Medulla oblongata (tissue), 1 donor: ENCODE measurements around the gene CCDC88C.
A peak's percentile ranks its signal among the peaks of the same experiment; 100 is the strongest.

Experiments
- DNase-seq: peaks from one replicate; pipeline ENCODE4 v3.0.0-alpha.2; 2015; ENCODE audit errors: extremely low spot score

Gene CCDC88C

DNA sequence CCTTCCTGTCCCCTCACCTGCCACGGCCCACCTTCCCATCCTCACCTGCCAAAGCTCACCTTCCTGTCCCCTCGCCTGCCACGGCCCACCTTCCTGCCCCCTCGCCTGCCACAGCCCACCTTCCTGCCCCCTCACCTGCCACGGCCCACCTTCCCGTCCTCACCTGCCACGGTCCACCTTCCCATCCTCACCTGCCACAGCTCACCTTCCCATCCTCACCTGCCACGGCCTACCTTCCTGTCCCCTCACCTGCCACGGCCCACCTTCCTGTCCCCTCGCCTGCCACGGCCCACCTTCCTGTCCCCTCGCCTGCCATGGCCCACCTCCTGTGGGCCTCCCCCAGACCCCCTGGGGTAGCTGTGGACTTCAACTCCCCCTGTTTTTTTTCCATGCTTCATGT, 124.3 kb downstream of the CCDC88C start:
- no peak for DNase-seq

GRCh38 chr14:91292491-91292890, 125.1 kb downstream of the CCDC88C start:
- no peak for DNase-seq

GRCh38 chr14:91291786-91292405, 125.7 kb downstream of the CCDC88C start:
- DNase-seq: no peak

GRCh38 chr14:91290986-91291385, 126.6 kb downstream of the CCDC88C start:
- DNase-seq: no peak

DNA sequence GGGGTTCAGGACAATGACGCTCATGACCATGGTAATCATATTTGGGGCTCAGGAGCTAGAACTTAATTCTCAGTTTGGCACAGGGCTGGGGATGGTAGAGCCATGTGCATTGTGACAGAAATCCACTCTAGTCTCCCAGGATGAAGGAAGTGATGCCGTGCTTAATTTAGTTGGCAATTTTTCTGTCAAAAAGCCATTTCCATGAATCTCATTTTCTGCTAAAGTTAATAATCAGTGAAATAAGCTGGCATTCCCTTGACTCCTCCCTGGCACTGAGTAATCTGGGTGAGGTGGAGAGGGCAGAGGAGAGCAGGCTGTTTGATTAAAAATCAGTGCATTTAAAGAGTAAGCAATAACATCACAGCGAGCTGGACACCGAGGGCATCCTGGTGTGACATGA, 128.2 kb downstream of the CCDC88C start:
- DNase-seq: no peak

DNA sequence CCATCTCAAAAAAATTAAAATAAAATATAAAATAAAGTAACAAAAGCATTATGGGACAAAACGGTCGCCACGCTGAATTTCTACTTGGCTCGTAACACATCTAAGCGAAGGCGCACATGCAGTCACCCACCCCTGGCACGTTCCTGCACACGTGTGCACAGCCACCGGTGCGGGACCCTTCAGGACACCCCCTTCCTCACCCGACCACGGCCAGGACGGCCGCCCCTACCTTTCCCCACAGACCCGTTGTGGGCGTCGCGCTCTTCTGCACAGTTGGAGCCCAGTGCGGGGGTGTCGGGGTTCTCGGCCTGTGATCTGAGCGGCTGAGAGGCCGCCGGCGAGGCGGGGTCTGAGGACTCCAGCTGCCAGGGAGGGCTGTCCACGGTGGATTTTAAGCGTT, 128.7 kb downstream of the CCDC88C start:
- no peak for DNase-seq

- peak; percentile 91 for DNase-seq
These were observed 131.1 kb downstream of the CCDC88C start for GRCh38 chr14:91286530-91286937.

- DNase-seq: no peak
These were observed 132.7 kb downstream of the CCDC88C start for GRCh38 chr14:91284791-91285548.

DNA sequence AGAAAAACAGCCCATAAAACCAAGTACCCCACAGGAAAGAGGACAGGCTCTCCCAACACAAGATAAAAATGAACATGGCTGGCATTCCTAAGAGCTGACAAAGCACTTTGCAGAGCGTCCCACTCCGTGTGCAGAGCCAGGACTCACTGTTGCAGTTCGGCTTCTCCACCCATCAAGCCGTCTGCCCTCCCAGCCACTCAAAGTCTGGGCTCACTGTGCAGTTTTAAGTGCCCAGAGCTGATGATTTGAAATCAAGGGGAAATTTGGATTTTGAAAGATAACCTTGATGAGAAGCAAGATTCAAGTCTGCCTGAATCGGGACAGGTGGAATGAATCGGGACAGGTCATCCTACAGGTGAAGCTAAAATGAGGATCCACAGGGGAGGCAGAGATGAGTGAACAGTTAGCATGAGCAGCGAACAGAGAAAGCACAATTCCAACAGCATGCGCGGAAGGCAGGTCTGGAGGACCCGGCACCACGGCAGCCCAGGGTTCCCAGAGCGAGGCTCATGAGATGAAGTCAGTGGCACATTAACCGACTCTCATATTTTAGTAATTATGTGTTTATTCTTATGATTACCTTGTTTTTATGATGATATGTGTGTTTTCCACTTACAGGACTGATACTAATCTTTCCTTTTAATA, 133.4 kb downstream of the CCDC88C start:
- no peak for DNase-seq

- no peak for DNase-seq
These were observed 134.0 kb downstream of the CCDC88C start for GRCh38 chr14:91283666-91284065.

- DNase-seq: no peak
These were observed 134.5 kb downstream of the CCDC88C start for GRCh38 chr14:91282954-91283645.

- DNase-seq: no peak
These were observed 136.3 kb downstream of the CCDC88C start for GRCh38 chr14:91281346-91281745.

DNA sequence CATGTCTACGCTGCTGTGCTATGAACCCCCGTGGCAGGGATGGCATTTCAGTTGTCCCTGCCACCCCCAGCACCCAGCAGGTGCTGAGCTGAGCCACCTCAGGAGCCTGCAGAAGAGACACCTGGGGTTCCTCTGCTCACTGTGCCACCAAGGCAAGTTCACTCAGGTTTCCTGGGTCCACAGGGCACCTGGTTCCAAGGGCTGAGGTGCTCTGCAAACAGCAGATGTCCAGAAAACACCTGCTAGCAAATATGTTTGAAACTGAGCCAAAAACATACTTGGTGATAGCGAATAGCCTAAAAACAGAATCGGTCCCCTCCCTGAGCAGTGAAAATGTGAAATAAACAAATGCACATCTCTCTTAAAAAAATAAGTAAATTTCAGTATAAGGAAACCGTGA, 137.5 kb downstream of the CCDC88C start:
- DNase-seq: no peak

- no peak for DNase-seq
These were observed 138.3 kb downstream of the CCDC88C start for GRCh38 chr14:91279354-91279753.

GRCh38 chr14:91278383-91278715, 139.3 kb downstream of the CCDC88C start:
- DNase-seq: no peak

GRCh38 chr14:91277546-91278382, 139.9 kb downstream of the CCDC88C start:
- no peak for DNase-seq

GRCh38 chr14:91274796-91275195, 142.8 kb downstream of the CCDC88C start:
- DNase-seq: no peak

GRCh38 chr14:91273885-91274273, 143.7 kb downstream of the CCDC88C start:
- DNase-seq: no peak

DNA sequence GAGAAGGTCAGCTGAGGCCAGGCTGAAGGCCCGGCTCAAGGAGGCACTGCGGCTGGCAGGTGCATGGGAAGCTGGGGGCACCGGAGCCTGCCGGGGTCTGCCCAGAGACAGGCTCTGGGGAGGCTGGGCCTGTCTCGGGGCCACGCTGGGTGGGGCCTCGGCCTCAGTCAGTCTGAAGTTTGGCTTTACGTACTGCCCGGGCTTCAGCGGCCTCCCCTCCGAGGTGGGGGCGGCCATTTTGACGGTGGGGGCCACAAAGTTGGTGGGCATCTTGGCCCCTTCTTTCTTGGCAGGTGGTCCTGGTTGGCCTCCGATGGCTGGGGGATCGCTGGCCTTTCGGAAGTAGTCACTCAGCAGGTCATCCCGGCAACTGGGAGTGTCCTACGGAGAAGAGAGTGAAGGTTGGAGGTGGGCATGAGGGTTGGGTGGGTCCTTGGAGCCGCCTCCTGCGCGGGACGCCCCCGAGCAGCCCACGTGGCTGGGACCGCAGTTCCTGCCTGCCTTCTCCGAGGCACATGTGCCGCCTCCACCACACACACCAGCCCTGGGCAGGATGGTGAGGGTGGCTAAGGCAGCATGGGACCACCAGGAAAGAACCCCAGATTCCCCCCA, 144.2 kb downstream of the CCDC88C start:
- no peak for DNase-seq

- DNase-seq: no peak
These were observed 145.0 kb downstream of the CCDC88C start for GRCh38 chr14:91272341-91273272.
